Transverse colon (tissue), 4 donors: Measurements from ENCODE around the gene LYSMD2. TPM values are rescaled to one million over a fixed set of nuclear protein-coding genes. Genes with fewer than 3 reads are reported as not detected.

Experiments used
- DNase-seq: peaks from one replicate; pipeline ENCODE4 v3.0.0-alpha.2; 2019
- H3K27ac ChIP-seq, 4 donors: fragments of 200-600 bp; sonication (generic); 2 replicates each; pipeline ENCODE4 v1.5.1; 2016 to 2018; ENCODE audit warnings: inconsistent platforms in 4 of 4
- H3K27me3 ChIP-seq: fragments of 200-600 bp; sonication (generic); 2 replicates; pipeline ENCODE4 v1.5.1; 2017; ENCODE audit warnings: inconsistent platforms
- H3K36me3 ChIP-seq, 4 donors: fragments of 200-600 bp; sonication (generic); 2 replicates each; pipeline ENCODE4 v1.5.1; 2017 to 2019; ENCODE audit warnings: inconsistent platforms in 4 of 4
- H3K4me1 ChIP-seq, 4 donors: fragments of 200-600 bp; sonication (generic); 2 replicates each; pipeline ENCODE4 v1.5.1; 2017 to 2020; ENCODE audit warnings: inconsistent platforms in 4 of 4
- H3K4me3 ChIP-seq, 4 donors: fragments of 200-600 bp; sonication (generic); 1 replicate in 1 of 4; 2 replicates in 3 of 4; pipeline versions ENCODE4 v1.5.1 to v1.6.1; 2017 to 2019; ENCODE audit warnings: inconsistent platforms in 4 of 4
- H3K9me3 ChIP-seq, 2 donors: fragments of 200-600 bp; sonication (generic); 2 replicates each; pipeline ENCODE4 v1.5.1; 2017 to 2019; ENCODE audit warnings: inconsistent platforms in 2 of 2
- EP300 ChIP-seq: sonication (generic); formaldehyde crosslinking; IDR thresholded peaks from one replicate; pipeline ENCODE4 v1.6.1; 2017; ENCODE audit warnings: antibody characterized with exemption, low read depth
- POLR2A ChIP-seq: fragments of 450-650 bp; IDR thresholded peaks from one replicate; pipeline ENCODE4 v1.6.1; 2016; ENCODE audit warnings: antibody characterized with exemption, mild to moderate bottlenecking, moderate library complexity
- POLR2AphosphoS5 ChIP-seq, 3 donors: sonication (generic); formaldehyde crosslinking; IDR thresholded peaks; one replicate each; pipeline ENCODE4 v1.6.1; 2016; ENCODE audit warnings: antibody characterized with exemption in 3 of 3
- WGBS, 2 donors: methylation state at CpG; one replicate each; pipeline ENCODE4 v1.1.5; 2018; ENCODE audit warnings: low coverage in 1 of 2; 5-methylcytosine and 5-hydroxymethylcytosine counted together
- in situ Hi-C, 4 donors: fragments of 200-750 bp; cut with MboI; loops; one replicate each; pipeline versions ENCODE4 v1.15.0 to v1.15.1; 2017; ENCODE audit warnings: low sequenced_read_pairs in 3 of 4, low pct_ligation_motif_present in 1 of 4, low pct_unique_long_range_greater_than_20kb in 1 of 4
- intact Hi-C: fragments of 100-400 bp; cut with DNase I; formaldehyde crosslinking; loops from one replicate; pipeline ENCODE4 v1.15.1; 2023; ENCODE audit warnings: low total_unique reads
- total RNA-seq, 4 donors: library from RNA; depleted of rRNA; stranded (reverse); fragments of >200 nt; gene quantifications; one replicate each; pipeline ENCODE4 v1.1.0, GENCODE V29; 2016
- TF ChIP-seq, protein P1 (sequence below), 5 experiments: fragments of 200-600 bp in 3 of 5; fragments of 450-650 bp in 2 of 5; sonication (generic) in 3 of 5; IDR thresholded peaks; 1 replicate in 2 of 5; 2 replicates in 3 of 5; pipeline ENCODE4 v1.5.1; 2016 to 2017; ENCODE audit warnings: antibody characterized with exemption in 5 of 5, inconsistent platforms in 3 of 5, mild to moderate bottlenecking in 2 of 5, moderate library complexity in 1 of 5

The LYSMD2 gene
- total RNA-seq, 4 donors from 2014 or later = 2.2 to 9.2 (median 4.4) TPM

GRCh38 chr15:51774916-51775315 is 37.5 kb upstream of the LYSMD2 start:
- 83 to 88% methylated on average over 2 to 3 of the region's 3 CpGs for WGBS, 2 donors
- TF ChIP-seq, protein P1, sequence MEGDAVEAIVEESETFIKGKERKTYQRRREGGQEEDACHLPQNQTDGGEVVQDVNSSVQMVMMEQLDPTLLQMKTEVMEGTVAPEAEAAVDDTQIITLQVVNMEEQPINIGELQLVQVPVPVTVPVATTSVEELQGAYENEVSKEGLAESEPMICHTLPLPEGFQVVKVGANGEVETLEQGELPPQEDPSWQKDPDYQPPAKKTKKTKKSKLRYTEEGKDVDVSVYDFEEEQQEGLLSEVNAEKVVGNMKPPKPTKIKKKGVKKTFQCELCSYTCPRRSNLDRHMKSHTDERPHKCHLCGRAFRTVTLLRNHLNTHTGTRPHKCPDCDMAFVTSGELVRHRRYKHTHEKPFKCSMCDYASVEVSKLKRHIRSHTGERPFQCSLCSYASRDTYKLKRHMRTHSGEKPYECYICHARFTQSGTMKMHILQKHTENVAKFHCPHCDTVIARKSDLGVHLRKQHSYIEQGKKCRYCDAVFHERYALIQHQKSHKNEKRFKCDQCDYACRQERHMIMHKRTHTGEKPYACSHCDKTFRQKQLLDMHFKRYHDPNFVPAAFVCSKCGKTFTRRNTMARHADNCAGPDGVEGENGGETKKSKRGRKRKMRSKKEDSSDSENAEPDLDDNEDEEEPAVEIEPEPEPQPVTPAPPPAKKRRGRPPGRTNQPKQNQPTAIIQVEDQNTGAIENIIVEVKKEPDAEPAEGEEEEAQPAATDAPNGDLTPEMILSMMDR (IDR thresholded peaks at IDR 0.05) = no peak
- TF ChIP-seq POLR2A = no peak
- TF ChIP-seq EP300 = no peak
- intact Hi-C loops (no loop called here), in situ Hi-C loops (loop anchor here (5.0 to 25.0 kb wide), 4 partner anchors 87 to 133 kb away; no protein-coding TSS in a partner anchor)
- Histone ChIP-seq H3K4me3 (no peak overlapping the region), H3K27ac (no peak overlapping the region), H3K27me3 (no peaks in the 10 kb centered on the region), H3K4me1 (peaks cover 0 to 12% (median 0%) of the 10 kb centered on the region in 4 donors), H3K9me3 (no peaks in the 10 kb centered on the region), H3K36me3 (no peaks in the 10 kb centered on the region)
- no peak for DNase-seq

DNA sequence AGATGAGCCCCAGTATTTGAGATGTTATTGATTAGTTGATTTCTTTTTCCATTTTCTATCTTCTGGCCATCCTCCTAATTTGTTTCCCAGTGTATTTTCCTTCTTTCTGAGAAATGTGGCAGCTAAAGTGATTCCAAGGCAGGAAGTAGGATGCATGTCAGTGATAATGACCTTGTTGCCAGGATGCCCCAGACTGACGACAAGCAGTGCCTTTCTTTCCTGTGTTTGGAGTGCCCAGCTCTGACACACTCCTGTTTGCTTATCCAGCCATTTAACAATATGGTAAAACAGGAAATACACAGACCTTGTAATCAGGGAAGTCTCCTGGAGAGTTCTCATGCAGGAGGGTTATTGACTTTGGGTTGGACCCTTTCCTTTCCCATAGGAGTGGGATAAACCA is 34.3 kb upstream of the LYSMD2 start:
- Histone ChIP-seq H3K9me3 (no peaks in the 10 kb centered on the region), H3K4me3 (no peak overlapping the region), H3K27ac (no peak overlapping the region), H3K36me3 (no peaks in the 10 kb centered on the region), H3K27me3 (no peaks in the 10 kb centered on the region), H3K4me1 (peaks cover 0 to 16% (median 0%) of the 10 kb centered on the region in 4 donors)
- no peak for TF ChIP-seq POLR2AphosphoS5 (IDR thresholded peaks at IDR 0.05)
- no peak for TF ChIP-seq POLR2A
- TF ChIP-seq, protein P1 (IDR thresholded peaks at IDR 0.05) = no peak
- no peak for TF ChIP-seq EP300
- WGBS, 2 donors = 33 to 44% methylated on average over 1 of the region's 1 CpG
- DNase-seq = no peak
- intact Hi-C loops = no loop called here
- in situ Hi-C loops = loop anchor here in 2 of 4 donors (10.0 to 25.0 kb wide), 2 partner anchors 91 to 117 kb away; no protein-coding TSS in a partner anchor

- H3K27ac ChIP-seq = no peak overlapping the region
- no peaks in the 10 kb centered on the region for H3K27me3 ChIP-seq
- no peaks in the 10 kb centered on the region for H3K36me3 ChIP-seq
- DNase-seq = no peak
- WGBS, 2 donors = 50 to 87% methylated on average over 1 to 3 of the region's 3 CpGs
- H3K4me1 ChIP-seq = peaks cover 0 to 7% (median 0%) of the 10 kb centered on the region in 4 donors
- no peaks in the 10 kb centered on the region for H3K9me3 ChIP-seq
- no peak overlapping the region for H3K4me3 ChIP-seq
- in situ Hi-C loops = loop anchor here in 2 of 4 donors (10.0 to 25.0 kb wide), 2 partner anchors 91 to 116 kb away; no protein-coding TSS in a partner anchor
- intact Hi-C loops = no loop called here
- TF ChIP-seq, protein P1 (IDR thresholded peaks at IDR 0.05) = no peak
- no peak for TF ChIP-seq EP300
- no peak for TF ChIP-seq POLR2AphosphoS5 (IDR thresholded peaks at IDR 0.05)
- TF ChIP-seq POLR2A = no peak
These were observed 33.4 kb upstream of the LYSMD2 start for GRCh38 chr15:51770902-51771301.

- Histone ChIP-seq H3K36me3 (no peaks in the 10 kb centered on the region), H3K9me3 (no peaks in the 10 kb centered on the region), H3K27me3 (no peaks in the 10 kb centered on the region), H3K4me3 (no peak overlapping the region), H3K27ac (no peak overlapping the region), H3K4me1 (peaks cover 0 to 6% (median 0%) of the 10 kb centered on the region in 4 donors)
- DNase-seq = no peak
- in situ Hi-C loops = loop anchor here in 1 of 4 donors (25.0 kb wide), 1 partner anchor 94 kb away; no protein-coding TSS in a partner anchor
- intact Hi-C loops = no loop called here
- TF ChIP-seq EP300 = no peak
- TF ChIP-seq, protein P1 (IDR thresholded peaks at IDR 0.05) = no peak
- TF ChIP-seq POLR2A = no peak
- TF ChIP-seq POLR2AphosphoS5 (IDR thresholded peaks at IDR 0.05) = no peak
- 57% methylated on average over 9 of the region's 9 CpGs; no CpG with 5 or more reads in 1 of the 2 donors for WGBS, 2 donors
These were observed 30.6 kb upstream of the LYSMD2 start for GRCh38 chr15:51768018-51768417.
